Measurements from ENCODE around the gene KDM7A. TPM values are rescaled to one million over a fixed set of nuclear protein-coding genes. Genes with fewer than 3 reads are reported as not detected.
"Not testable (repeated sequence)": the region's sequence is repeated elsewhere in the genome, so short reads cannot be mapped to it uniquely, and the experiment has no call there.

KDM7A gene
- polyA plus RNA-seq, 1 of the 3 experiments (the other 2 are of a cell fraction) = 0.94 TPM

GRCh38 chr7:140205600-140205999, 28.8 kb upstream of the KDM7A start:
- POLR2A ChIA-PET = no interaction called here
- no peaks in the 10 kb centered on the region for H3K36me3 ChIP-seq (replicated peaks in 1 of 2; ENCODE audit: control insufficient read depth in 1 of 2, insufficient read depth in 2 of 2, low read length in 1 of 2)
- no peaks in the 10 kb centered on the region for H3K4me1 ChIP-seq (ENCODE audit: control insufficient read depth in 1 of 2, insufficient read depth in 2 of 2, low read depth in 1 of 2, low read length in 1 of 2)
- no peak overlapping the region for H3K4me3 ChIP-seq (ENCODE audit: low read depth in 2 of 2, low read length in 1 of 2)
- peaks cover 33% of the 10 kb centered on the region; the same call in 1 of the 2 replicates for H3K27me3 ChIP-seq (ENCODE audit: insufficient read depth)
- H3K9ac ChIP-seq = no peak overlapping the region
- H3F3A ChIP-seq (replicated peaks; ENCODE audit: insufficient read depth) = no peaks in the 10 kb centered on the region
- H3K4me2 ChIP-seq = no peak overlapping the region
- TF ChIP-seq, protein P1, sequence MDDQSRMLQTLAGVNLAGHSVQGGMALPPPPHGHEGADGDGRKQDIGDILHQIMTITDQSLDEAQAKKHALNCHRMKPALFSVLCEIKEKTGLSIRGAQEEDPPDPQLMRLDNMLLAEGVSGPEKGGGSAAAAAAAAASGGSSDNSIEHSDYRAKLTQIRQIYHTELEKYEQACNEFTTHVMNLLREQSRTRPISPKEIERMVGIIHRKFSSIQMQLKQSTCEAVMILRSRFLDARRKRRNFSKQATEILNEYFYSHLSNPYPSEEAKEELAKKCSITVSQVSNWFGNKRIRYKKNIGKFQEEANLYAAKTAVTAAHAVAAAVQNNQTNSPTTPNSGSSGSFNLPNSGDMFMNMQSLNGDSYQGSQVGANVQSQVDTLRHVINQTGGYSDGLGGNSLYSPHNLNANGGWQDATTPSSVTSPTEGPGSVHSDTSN (IDR thresholded peaks at IDR 0.05) = no peak
- no peak for TF ChIP-seq FOXM1 (IDR thresholded peaks at IDR 0.05; ENCODE audit: low read depth)
- TF ChIP-seq TEAD4 (IDR thresholded peaks at IDR 0.05; ENCODE audit: borderline replicate concordance, insufficient read depth) = no peak
- no peak for TF ChIP-seq NFIC (IDR thresholded peaks at IDR 0.05; ENCODE audit: borderline replicate concordance)
- TF ChIP-seq RXRA (IDR thresholded peaks at IDR 0.05; ENCODE audit: borderline replicate concordance, low read depth) = no peak
- no peaks in the 10 kb centered on the region for H3K79me2 ChIP-seq (ENCODE audit: insufficient read depth)
- CTCF ChIA-PET = no interaction called here
- H3K9me3 ChIP-seq = no peaks in the 10 kb centered on the region
- H2AFZ ChIP-seq (ENCODE audit: low read depth) = no peak overlapping the region
- DNase-seq = no peak
- WGBS (ENCODE audit: low lambda C conversion rate) = 58% methylated on average over 4 of the region's 4 CpGs
- no peak overlapping the region for H3K27ac ChIP-seq (ENCODE audit: low read depth in 2 of 2, low read length in 1 of 2)
- H4K20me1 ChIP-seq (ENCODE audit: insufficient read depth) = no peaks in the 10 kb centered on the region
- no peaks in the 10 kb centered on the region for H3K9me2 ChIP-seq

- H3K4me1 ChIP-seq (ENCODE audit: control insufficient read depth in 1 of 2, insufficient read depth in 2 of 2, low read depth in 1 of 2, low read length in 1 of 2) = no peaks in the 10 kb centered on the region
- H3F3A ChIP-seq (replicated peaks; ENCODE audit: insufficient read depth) = peaks cover 6% of the 10 kb centered on the region
- H3K79me2 ChIP-seq (ENCODE audit: insufficient read depth) = no peaks in the 10 kb centered on the region
These were observed 26.8 kb upstream of the KDM7A start for GRCh38 chr7:140203556-140203955.

GRCh38 chr7:140202942-140203341, 26.2 kb upstream of the KDM7A start:
- WGBS (ENCODE audit: low lambda C conversion rate) = 67% methylated on average over 6 of the region's 6 CpGs
- H3K9me3 ChIP-seq; H3K9ac ChIP-seq; H3K9me2 ChIP-seq; H3K27ac ChIP-seq (ENCODE audit: low read depth in 2 of 2, low read length in 1 of 2); DNase-seq; H4K20me1 ChIP-seq (ENCODE audit: insufficient read depth); H3K4me1 ChIP-seq (ENCODE audit: control insufficient read depth in 1 of 2, insufficient read depth in 2 of 2, low read depth in 1 of 2, low read length in 1 of 2); H3K79me2 ChIP-seq (ENCODE audit: insufficient read depth); POLR2A ChIA-PET; H3K36me3 ChIP-seq (replicated peaks in 1 of 2; ENCODE audit: control insufficient read depth in 1 of 2, insufficient read depth in 2 of 2, low read length in 1 of 2); CTCF ChIA-PET; H2AFZ ChIP-seq (ENCODE audit: low read depth); H3K4me3 ChIP-seq (ENCODE audit: low read depth in 2 of 2, low read length in 1 of 2); H3K4me2 ChIP-seq; H3F3A ChIP-seq (replicated peaks; ENCODE audit: insufficient read depth): not testable (repeated sequence)
- peaks cover 29% of the 10 kb centered on the region; the same call in 1 of the 2 replicates for H3K27me3 ChIP-seq (ENCODE audit: insufficient read depth)

More at GRCh38 chr7:140203556-140203955, 26.8 kb upstream of the KDM7A start:
- no peaks in the 10 kb centered on the region for H4K20me1 ChIP-seq (ENCODE audit: insufficient read depth)
- no peak overlapping the region for H3K27ac ChIP-seq (ENCODE audit: low read depth in 2 of 2, low read length in 1 of 2)
- no peak overlapping the region for H3K4me3 ChIP-seq (ENCODE audit: low read depth in 2 of 2, low read length in 1 of 2)
- no peaks in the 10 kb centered on the region for H3K9me3 ChIP-seq
- H3K4me2 ChIP-seq = no peak overlapping the region
- POLR2A ChIA-PET = no interaction called here
- no peaks in the 10 kb centered on the region for H3K9me2 ChIP-seq
- CTCF ChIA-PET = no interaction called here
- no peak for TF ChIP-seq MEF2A (IDR thresholded peaks at IDR 0.05; ENCODE audit: borderline replicate concordance, low read depth)
- no peak for TF ChIP-seq IRF3 (IDR thresholded peaks at IDR 0.05; ENCODE audit: low read depth, low read length)
- no peak for TF ChIP-seq RXRA (IDR thresholded peaks at IDR 0.05; ENCODE audit: borderline replicate concordance, low read depth)
- TF ChIP-seq NRF1 (IDR thresholded peaks at IDR 0.05; ENCODE audit: low read depth, low read length) = no peak
- no peak for TF ChIP-seq EZH2phosphoT487 (IDR thresholded peaks at IDR 0.05; ENCODE audit: borderline replicate concordance, low read depth)
- TF ChIP-seq YY1 (IDR thresholded peaks at IDR 0.05; ENCODE audit: low read depth) = no peak
- no peak for TF ChIP-seq SIN3A (IDR thresholded peaks at IDR 0.05; ENCODE audit: borderline replicate concordance, low read depth, low read length)
- TF ChIP-seq, protein P2, sequence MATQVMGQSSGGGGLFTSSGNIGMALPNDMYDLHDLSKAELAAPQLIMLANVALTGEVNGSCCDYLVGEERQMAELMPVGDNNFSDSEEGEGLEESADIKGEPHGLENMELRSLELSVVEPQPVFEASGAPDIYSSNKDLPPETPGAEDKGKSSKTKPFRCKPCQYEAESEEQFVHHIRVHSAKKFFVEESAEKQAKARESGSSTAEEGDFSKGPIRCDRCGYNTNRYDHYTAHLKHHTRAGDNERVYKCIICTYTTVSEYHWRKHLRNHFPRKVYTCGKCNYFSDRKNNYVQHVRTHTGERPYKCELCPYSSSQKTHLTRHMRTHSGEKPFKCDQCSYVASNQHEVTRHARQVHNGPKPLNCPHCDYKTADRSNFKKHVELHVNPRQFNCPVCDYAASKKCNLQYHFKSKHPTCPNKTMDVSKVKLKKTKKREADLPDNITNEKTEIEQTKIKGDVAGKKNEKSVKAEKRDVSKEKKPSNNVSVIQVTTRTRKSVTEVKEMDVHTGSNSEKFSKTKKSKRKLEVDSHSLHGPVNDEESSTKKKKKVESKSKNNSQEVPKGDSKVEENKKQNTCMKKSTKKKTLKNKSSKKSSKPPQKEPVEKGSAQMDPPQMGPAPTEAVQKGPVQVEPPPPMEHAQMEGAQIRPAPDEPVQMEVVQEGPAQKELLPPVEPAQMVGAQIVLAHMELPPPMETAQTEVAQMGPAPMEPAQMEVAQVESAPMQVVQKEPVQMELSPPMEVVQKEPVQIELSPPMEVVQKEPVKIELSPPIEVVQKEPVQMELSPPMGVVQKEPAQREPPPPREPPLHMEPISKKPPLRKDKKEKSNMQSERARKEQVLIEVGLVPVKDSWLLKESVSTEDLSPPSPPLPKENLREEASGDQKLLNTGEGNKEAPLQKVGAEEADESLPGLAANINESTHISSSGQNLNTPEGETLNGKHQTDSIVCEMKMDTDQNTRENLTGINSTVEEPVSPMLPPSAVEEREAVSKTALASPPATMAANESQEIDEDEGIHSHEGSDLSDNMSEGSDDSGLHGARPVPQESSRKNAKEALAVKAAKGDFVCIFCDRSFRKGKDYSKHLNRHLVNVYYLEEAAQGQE (IDR thresholded peaks at IDR 0.05; ENCODE audit: low read depth, low read length) = no peak
- no peak for TF ChIP-seq EP300 (IDR thresholded peaks at IDR 0.05; ENCODE audit: borderline replicate concordance in 1 of 2, low read depth in 1 of 2, low read length in 1 of 2)
- TF ChIP-seq GATA2 (CRISPR knock-in tag; IDR thresholded peaks at IDR 0.05) = no peak
- peaks cover 29% of the 10 kb centered on the region; the same call in 1 of the 2 replicates for H3K27me3 ChIP-seq (ENCODE audit: insufficient read depth)
- H3K36me3 ChIP-seq (replicated peaks in 1 of 2; ENCODE audit: control insufficient read depth in 1 of 2, insufficient read depth in 2 of 2, low read length in 1 of 2) = no peaks in the 10 kb centered on the region
- H3K9ac ChIP-seq = no peak overlapping the region
- DNase-seq = no peak
- no peak overlapping the region for H2AFZ ChIP-seq (ENCODE audit: low read depth)
